Sciatic nerve (tissue), 2 donors: Measurements from ENCODE around the gene PHF2. TPM values are rescaled to one million over a fixed set of nuclear protein-coding genes. Genes with fewer than 3 reads are reported as not detected.
A peak's percentile ranks its signal among the peaks of the same experiment; 100 is the strongest.
"Not testable (repeated sequence)": the region's sequence is repeated elsewhere in the genome, so short reads cannot be mapped to it uniquely, and the experiment has no call there.

Source experiments
- ATAC-seq: fragments of 200-7000 bp; cut with Tn5 transposase; one replicate; pipeline ENCODE4 v1.9.1; 2020; ENCODE audit warnings: mild to moderate bottlenecking, moderate library complexity
- DNase-seq: peaks from one replicate; pipeline ENCODE4 v3.0.0-alpha.2; 2020; ENCODE audit warnings: low spot score
- intact Hi-C: fragments of 100-400 bp; cut with DNase I; formaldehyde crosslinking; loops from one replicate; pipeline ENCODE4 v1.14.2; 2022
- total RNA-seq: library from RNA; stranded (reverse); fragmentation: NEBNext Ultra II Directional; extraction: Animal tissue kit (Norgen Biotek cat#: 25700); gene quantifications from one replicate; pipeline ENCODE4 v1.2.1, GENCODE V29; 2021
- donor health status: DM: no; HTN: no; CAD: no.
- donor health status: DM: no; HTN: no; CAD: no.

Gene PHF2
- total RNA-seq, 1 donor from 2014 or later = 41.5 TPM

GRCh38 chr9:93656426-93657239, 80.2 kb downstream of the PHF2 start:
- DNase-seq (peak; percentile 47), ATAC-seq (no peak)
- intact Hi-C loops = no loop called here

GRCh38 chr9:93657331-93658111, 81.1 kb downstream of the PHF2 start:
- ATAC-seq = no peak
- peak; percentile 53 for DNase-seq
- intact Hi-C loops = no loop called here

- DNase-seq = peak; percentile 45
- ATAC-seq = no peak
- intact Hi-C loops = no loop called here
Observed at GRCh38 chr9:93658184-93658925, 82.0 kb downstream of the PHF2 start.

GRCh38 chr9:93659044-93659836, 82.9 kb downstream of the PHF2 start:
- no peak for ATAC-seq
- peak; percentile 34 for DNase-seq
- intact Hi-C loops = no loop called here

GRCh38 chr9:93659837-93660177, 83.4 kb downstream of the PHF2 start:
- ATAC-seq = no peak
- intact Hi-C loops = no loop called here
- no peak for DNase-seq

- DNase-seq (peak; percentile 33), ATAC-seq (no peak)
- intact Hi-C loops = no loop called here
Observed at GRCh38 chr9:93660352-93661046, 84.1 kb downstream of the PHF2 start.

- no peak for DNase-seq
- intact Hi-C loops = no loop called here
- no peak for ATAC-seq
Observed at GRCh38 chr9:93661591-93661990, 85.2 kb downstream of the PHF2 start.

GRCh38 chr9:93662016-93662638, 85.7 kb downstream of the PHF2 start:
- DNase-seq = no peak
- no peak for ATAC-seq
- intact Hi-C loops = no loop called here

- DNase-seq (peak; percentile 21), ATAC-seq (no peak)
- intact Hi-C loops = no loop called here
Observed at GRCh38 chr9:93662952-93663572, 86.7 kb downstream of the PHF2 start.

- no peak for ATAC-seq
- intact Hi-C loops = no loop called here
Observed at GRCh38 chr9:93663877-93664548, 87.6 kb downstream of the PHF2 start.

GRCh38 chr9:93664549-93665120, 88.3 kb downstream of the PHF2 start:
- intact Hi-C loops = no loop called here
- no peak for ATAC-seq
- peak; percentile 9 for DNase-seq

More at GRCh38 chr9:93663877-93664548, 87.6 kb downstream of the PHF2 start:
- peak; percentile 46 for DNase-seq

- DNase-seq (peak; percentile 28), ATAC-seq (no peak)
- intact Hi-C loops = no loop called here
Observed at GRCh38 chr9:93665128-93665636, 88.8 kb downstream of the PHF2 start.

- ATAC-seq (no peak), DNase-seq (peak; percentile 50)
- intact Hi-C loops = no loop called here
Observed at GRCh38 chr9:93665637-93666438, 89.5 kb downstream of the PHF2 start.

GRCh38 chr9:93666439-93666784, 90.0 kb downstream of the PHF2 start:
- DNase-seq, ATAC-seq, intact Hi-C loops: not testable (repeated sequence)

GRCh38 chr9:93667006-93667405, 90.6 kb downstream of the PHF2 start:
- peak; percentile 60 for DNase-seq
- intact Hi-C loops = no loop called here
- no peak for ATAC-seq

GRCh38 chr9:93667627-93668026, 91.2 kb downstream of the PHF2 start:
- peak; percentile 31 for DNase-seq
- no peak for ATAC-seq
- intact Hi-C loops = no loop called here
